ENCODE measurements around the gene RAB30.
A peak's percentile ranks its signal among the peaks of the same experiment; 100 is the strongest.
"Not testable (repeated sequence)": the region's sequence is repeated elsewhere in the genome, so short reads cannot be mapped to it uniquely, and the experiment has no call there.

Gene RAB30

DNA sequence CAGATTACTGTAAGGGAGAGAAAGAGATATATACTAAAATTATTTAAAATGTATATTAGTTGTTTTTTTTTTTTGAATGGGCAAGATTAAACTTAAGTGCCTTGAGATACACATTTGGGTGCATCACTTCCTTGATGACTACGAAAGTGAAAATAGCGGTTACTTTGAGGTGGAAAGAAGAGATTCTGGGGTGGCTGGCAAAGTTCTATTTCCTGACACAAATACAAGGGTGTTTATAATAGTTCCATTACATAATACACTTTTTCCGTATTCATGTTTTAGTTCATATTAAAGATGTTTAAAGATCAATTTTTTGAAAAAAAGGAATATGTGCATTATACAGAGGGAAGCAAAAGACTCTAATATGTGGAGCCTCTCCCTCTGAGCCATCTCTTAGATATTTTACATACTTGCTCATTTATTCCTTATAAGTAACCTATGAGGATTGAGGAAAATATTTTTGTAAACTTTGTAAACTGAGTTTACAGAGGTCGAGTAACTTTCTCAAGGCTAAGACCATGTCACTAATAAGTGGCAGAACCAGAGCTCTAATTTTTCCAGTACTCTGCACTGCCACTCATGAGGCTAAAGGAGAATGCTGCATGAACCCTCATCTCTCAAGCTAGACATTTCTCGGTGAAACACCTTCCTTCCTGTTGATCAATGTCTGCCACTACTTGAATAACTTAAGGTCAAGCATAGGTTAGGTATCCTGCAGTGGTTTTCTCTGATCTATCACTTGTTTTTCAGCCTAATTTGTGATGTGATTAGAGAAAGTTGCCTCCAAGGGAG, 111.5 kb downstream of the RAB30 start:
- no peak overlapping the region for H2BK5ac ChIP-seq (ENCODE audit: low read length)
- H3K9ac ChIP-seq (ENCODE audit: low read depth, low read length, poor library complexity): no peak overlapping the region
- H4K91ac ChIP-seq (ENCODE audit: low read depth, low read length, poor library complexity): no peak overlapping the region
- no peak overlapping the region for H3K4ac ChIP-seq (ENCODE audit: low read length)
- no CpG with 5 or more reads among the region's 5 CpGs for WGBS, 2 donors (ENCODE audit: extremely low coverage in 2 of 2, insufficient read length in 2 of 2, insufficient replicate concordance in 1 of 2)
- no peaks in the 10 kb centered on the region for H3K36me3 ChIP-seq (replicated peaks in 1 of 2; ENCODE audit: control insufficient read depth in 2 of 2, insufficient read depth in 2 of 2, low read length in 2 of 2)
- no peak overlapping the region for H3K14ac ChIP-seq (ENCODE audit: low read length)
- H3K23ac ChIP-seq (ENCODE audit: low read depth, low read length, poor library complexity): no peak overlapping the region
- no peak overlapping the region for H2AK5ac ChIP-seq (ENCODE audit: low read depth, low read length)
- H2BK120ac ChIP-seq (ENCODE audit: low read depth, low read length): no peak overlapping the region
- peaks cover 9% of the 10 kb centered on the region in 2 donors for H3K4me1 ChIP-seq (ENCODE audit: control insufficient read depth in 2 of 2, insufficient read depth in 1 of 2, low read depth in 1 of 2, low read length in 2 of 2)
- H3K9me3 ChIP-seq (replicated peaks in 1 of 2; ENCODE audit: control insufficient read depth in 2 of 2, insufficient read depth in 1 of 2, low read depth in 1 of 2, low read length in 2 of 2): no peaks in the 10 kb centered on the region
- H2AFZ ChIP-seq (ENCODE audit: low read length): no peak overlapping the region
- no peak overlapping the region for H3K4me3 ChIP-seq (ENCODE audit: low read length in 2 of 2)
- H3K27ac ChIP-seq (replicated peaks; ENCODE audit: low read length): no peak overlapping the region
- DNase-seq (ENCODE audit: low spot score): no peak
- no peak overlapping the region for H4K8ac ChIP-seq (ENCODE audit: low read depth, low read length)
- H3K4me2 ChIP-seq (ENCODE audit: insufficient read depth, low read length, poor library complexity, severe bottlenecking): no peak overlapping the region
- H3K18ac ChIP-seq (ENCODE audit: low read length): no peak overlapping the region
- no peak overlapping the region for H2BK12ac ChIP-seq (ENCODE audit: low read length)
- H2BK15ac ChIP-seq (ENCODE audit: low read length): no peak overlapping the region
- no peaks in the 10 kb centered on the region for H3K27me3 ChIP-seq (ENCODE audit: control insufficient read depth in 3 of 3, insufficient read depth in 3 of 3, low read depth in 1 of 3, low read length in 3 of 3)
- H3K79me1 ChIP-seq (ENCODE audit: low read depth, low read length): no peaks in the 10 kb centered on the region

DNA sequence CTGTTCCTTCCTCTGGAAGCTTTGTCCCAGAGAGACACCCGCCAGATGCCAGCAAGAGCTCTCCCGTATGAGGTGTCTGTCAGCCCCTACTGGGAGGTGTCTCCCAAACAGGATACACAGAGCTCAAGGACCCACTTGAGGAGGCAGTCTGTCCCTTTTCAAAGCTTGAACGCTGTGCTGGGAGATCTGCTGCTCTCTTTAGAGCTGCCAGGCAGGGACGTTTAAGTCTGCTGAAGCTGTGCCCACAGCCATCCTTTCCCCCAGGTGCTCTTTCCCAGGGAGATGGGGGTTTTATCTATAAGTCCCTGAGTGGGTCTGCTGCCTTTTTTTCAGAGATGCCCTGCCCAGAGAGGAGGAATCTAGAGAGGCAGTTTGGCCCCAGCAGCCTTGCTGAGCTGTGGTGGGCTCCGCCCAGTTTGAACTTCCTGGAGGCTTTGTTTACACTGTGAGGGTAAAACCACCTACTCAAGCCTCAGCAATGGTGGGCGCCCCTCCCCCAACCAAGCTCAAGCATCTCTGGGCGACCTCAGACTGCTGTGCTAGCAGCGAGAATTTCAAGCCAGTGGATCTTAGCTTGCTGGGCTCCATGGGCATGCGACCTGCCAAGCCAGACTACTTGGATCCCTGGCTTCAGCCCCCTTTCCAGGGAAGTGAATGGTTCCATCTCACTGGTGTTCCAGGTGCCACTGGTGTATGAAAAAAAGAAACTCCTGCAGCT, 115.8 kb downstream of the RAB30 start:
- H2BK15ac ChIP-seq (ENCODE audit: low read length); H3K4me1 ChIP-seq (ENCODE audit: control insufficient read depth in 2 of 2, insufficient read depth in 1 of 2, low read depth in 1 of 2, low read length in 2 of 2); H3K27me3 ChIP-seq (ENCODE audit: control insufficient read depth in 3 of 3, insufficient read depth in 3 of 3, low read depth in 1 of 3, low read length in 3 of 3); H2BK12ac ChIP-seq (ENCODE audit: low read length); H3K27ac ChIP-seq (replicated peaks; ENCODE audit: low read length); H2AK5ac ChIP-seq (ENCODE audit: low read depth, low read length); H3K4me3 ChIP-seq (ENCODE audit: low read length in 2 of 2); H2BK120ac ChIP-seq (ENCODE audit: low read depth, low read length); H3K18ac ChIP-seq (ENCODE audit: low read length); H3K36me3 ChIP-seq (replicated peaks in 1 of 2; ENCODE audit: control insufficient read depth in 2 of 2, insufficient read depth in 2 of 2, low read length in 2 of 2); H3K79me1 ChIP-seq (ENCODE audit: low read depth, low read length); H4K8ac ChIP-seq (ENCODE audit: low read depth, low read length); H3K14ac ChIP-seq (ENCODE audit: low read length); H3K4me2 ChIP-seq (ENCODE audit: insufficient read depth, low read length, poor library complexity, severe bottlenecking); DNase-seq (ENCODE audit: low spot score); H3K23ac ChIP-seq (ENCODE audit: low read depth, low read length, poor library complexity); H4K91ac ChIP-seq (ENCODE audit: low read depth, low read length, poor library complexity); H3K9ac ChIP-seq (ENCODE audit: low read depth, low read length, poor library complexity); H2BK5ac ChIP-seq (ENCODE audit: low read length); H3K9me3 ChIP-seq (replicated peaks in 1 of 2; ENCODE audit: control insufficient read depth in 2 of 2, insufficient read depth in 1 of 2, low read depth in 1 of 2, low read length in 2 of 2); H3K4ac ChIP-seq (ENCODE audit: low read length): not testable (repeated sequence)
- H2AFZ ChIP-seq (ENCODE audit: low read length): peak overlapping the region; percentile 86
- no CpG with 5 or more reads among the region's 9 CpGs for WGBS, 2 donors (ENCODE audit: extremely low coverage in 2 of 2, insufficient read length in 2 of 2, insufficient replicate concordance in 1 of 2)

- no CpG with 5 or more reads among the region's 2 CpGs for WGBS, 2 donors (ENCODE audit: extremely low coverage in 2 of 2, insufficient read length in 2 of 2, insufficient replicate concordance in 1 of 2)
These were observed 121.2 kb downstream of the RAB30 start for GRCh38 chr11:82950502-82950901.

GRCh38 chr11:82949352-82949751, 122.3 kb downstream of the RAB30 start:
- Histone ChIP-seq H3K27ac (replicated peaks; ENCODE audit: low read length) (no peak overlapping the region), H2BK120ac (ENCODE audit: low read depth, low read length) (no peak overlapping the region), H3K9ac (ENCODE audit: low read depth, low read length, poor library complexity) (no peak overlapping the region), H3K27me3 (ENCODE audit: control insufficient read depth in 3 of 3, insufficient read depth in 3 of 3, low read depth in 1 of 3, low read length in 3 of 3) (peaks cover 0 to 3% (median 0%) of the 10 kb centered on the region in 3 experiments), H3K4me3 (ENCODE audit: low read length in 2 of 2) (no peak overlapping the region), H3K14ac (ENCODE audit: low read length) (no peak overlapping the region), H2BK5ac (ENCODE audit: low read length) (no peak overlapping the region), H3K4ac (ENCODE audit: low read length) (no peak overlapping the region), H4K91ac (ENCODE audit: low read depth, low read length, poor library complexity) (no peak overlapping the region), H2BK15ac (ENCODE audit: low read length) (no peak overlapping the region), H3K23ac (ENCODE audit: low read depth, low read length, poor library complexity) (no peak overlapping the region), H3K9me3 (replicated peaks in 1 of 2; ENCODE audit: control insufficient read depth in 2 of 2, insufficient read depth in 1 of 2, low read depth in 1 of 2, low read length in 2 of 2) (no peaks in the 10 kb centered on the region), H3K4me2 (ENCODE audit: insufficient read depth, low read length, poor library complexity, severe bottlenecking) (no peak overlapping the region), H3K36me3 (replicated peaks in 1 of 2; ENCODE audit: control insufficient read depth in 2 of 2, insufficient read depth in 2 of 2, low read length in 2 of 2) (no peaks in the 10 kb centered on the region), H2AK5ac (ENCODE audit: low read depth, low read length) (no peak overlapping the region), H3K4me1 (ENCODE audit: control insufficient read depth in 2 of 2, insufficient read depth in 1 of 2, low read depth in 1 of 2, low read length in 2 of 2) (no peaks in the 10 kb centered on the region), H2AFZ (ENCODE audit: low read length) (no peak overlapping the region), H3K79me1 (ENCODE audit: low read depth, low read length) (no peaks in the 10 kb centered on the region), H4K8ac (ENCODE audit: low read depth, low read length) (no peak overlapping the region), H3K18ac (ENCODE audit: low read length) (no peak overlapping the region), H2BK12ac (ENCODE audit: low read length) (no peak overlapping the region)
- DNase-seq (ENCODE audit: low spot score): no peak

More at GRCh38 chr11:82950502-82950901, 121.2 kb downstream of the RAB30 start:
- not testable (repeated sequence) for H3K27me3 ChIP-seq (ENCODE audit: control insufficient read depth in 3 of 3, insufficient read depth in 3 of 3, low read depth in 1 of 3, low read length in 3 of 3); H3K9ac ChIP-seq (ENCODE audit: low read depth, low read length, poor library complexity); H2AFZ ChIP-seq (ENCODE audit: low read length); H2BK5ac ChIP-seq (ENCODE audit: low read length); H3K18ac ChIP-seq (ENCODE audit: low read length); H3K27ac ChIP-seq (replicated peaks; ENCODE audit: low read length); H3K4me3 ChIP-seq (ENCODE audit: low read length in 2 of 2); H3K4me1 ChIP-seq (ENCODE audit: control insufficient read depth in 2 of 2, insufficient read depth in 1 of 2, low read depth in 1 of 2, low read length in 2 of 2); H2BK15ac ChIP-seq (ENCODE audit: low read length); H3K79me1 ChIP-seq (ENCODE audit: low read depth, low read length); H3K23ac ChIP-seq (ENCODE audit: low read depth, low read length, poor library complexity); H2BK12ac ChIP-seq (ENCODE audit: low read length); H3K4me2 ChIP-seq (ENCODE audit: insufficient read depth, low read length, poor library complexity, severe bottlenecking); H3K4ac ChIP-seq (ENCODE audit: low read length); H2AK5ac ChIP-seq (ENCODE audit: low read depth, low read length); H4K91ac ChIP-seq (ENCODE audit: low read depth, low read length, poor library complexity); H3K36me3 ChIP-seq (replicated peaks in 1 of 2; ENCODE audit: control insufficient read depth in 2 of 2, insufficient read depth in 2 of 2, low read length in 2 of 2); H4K8ac ChIP-seq (ENCODE audit: low read depth, low read length); DNase-seq (ENCODE audit: low spot score); H3K9me3 ChIP-seq (replicated peaks in 1 of 2; ENCODE audit: control insufficient read depth in 2 of 2, insufficient read depth in 1 of 2, low read depth in 1 of 2, low read length in 2 of 2); H2BK120ac ChIP-seq (ENCODE audit: low read depth, low read length); H3K14ac ChIP-seq (ENCODE audit: low read length)
